ENCODE data around the gene APOBEC3A. TPM values are rescaled to one million over a fixed set of nuclear protein-coding genes. Genes with fewer than 3 reads are reported as not detected.

Gene APOBEC3A
- total RNA-seq, 6 donors from 2014 or later, result 3.0 to 27.3 (median 8.3) TPM

GRCh38 chr22:38968801-38969200, 11.4 kb downstream of the APOBEC3A start:
- WGBS, 2 donors, result 80% methylated on average over 11 of the region's 11 CpGs; no CpG with 5 or more reads in 1 of the 2 donors
- Histone ChIP-seq H3K27me3 (no peaks in the 10 kb centered on the region), H3K27ac (no peak overlapping the region), H3K4me1 (peaks cover 0 to 9% (median 0%) of the 10 kb centered on the region in 4 donors), H3K9me3 (no peaks in the 10 kb centered on the region), H3K4me3 (no peak overlapping the region), H3K36me3 (no peaks in the 10 kb centered on the region)
- ATAC-seq (ENCODE audit: low FRiP score in 2 of 2) (no peak), DNase-seq (no peak)
- TF ChIP-seq POLR2AphosphoS5 (IDR thresholded peaks at IDR 0.05), result no peak

- Histone ChIP-seq H3K27me3 (no peaks in the 10 kb centered on the region), H3K4me1 (peaks cover 0 to 9% (median 0%) of the 10 kb centered on the region in 4 donors), H3K36me3 (no peaks in the 10 kb centered on the region), H3K27ac (no peak overlapping the region), H3K4me3 (no peak overlapping the region), H3K9me3 (no peaks in the 10 kb centered on the region)
- DNase-seq, result no peak
- no peak for TF ChIP-seq POLR2A (IDR thresholded peaks at IDR 0.05)
- TF ChIP-seq CTCF (IDR thresholded peaks at IDR 0.05), result no peak
- TF ChIP-seq POLR2AphosphoS5 (IDR thresholded peaks at IDR 0.05), result no peak
- no peak for TF ChIP-seq EP300 (IDR thresholded peaks at IDR 0.05)
- ATAC-seq (ENCODE audit: low FRiP score in 2 of 2), result no peak
- WGBS, 2 donors, result 41% methylated on average over 8 of the region's 8 CpGs; no CpG with 5 or more reads in 1 of the 2 donors
Measured at GRCh38 chr22:38970551-38970950, 13.1 kb downstream of the APOBEC3A start.

GRCh38 chr22:38971202-38971601, 13.8 kb downstream of the APOBEC3A start:
- DNase-seq (no peak), ATAC-seq (ENCODE audit: low FRiP score in 2 of 2) (no peak)
- H3K27me3 ChIP-seq, result no peaks in the 10 kb centered on the region
- no peaks in the 10 kb centered on the region for H3K9me3 ChIP-seq
- H3K27ac ChIP-seq, result no peak overlapping the region
- H3K36me3 ChIP-seq, result no peaks in the 10 kb centered on the region
- WGBS, 2 donors, result no CpG with 5 or more reads among the region's 5 CpGs
- TF ChIP-seq CTCF (IDR thresholded peaks at IDR 0.05) (no peak), POLR2A (IDR thresholded peaks at IDR 0.05) (no peak), POLR2AphosphoS5 (IDR thresholded peaks at IDR 0.05) (no peak), EP300 (IDR thresholded peaks at IDR 0.05) (no peak)
- H3K4me1 ChIP-seq, result peaks cover 0 to 9% (median 0%) of the 10 kb centered on the region in 4 donors
- H3K4me3 ChIP-seq, result no peak overlapping the region

GRCh38 chr22:38971791-38972190, 14.4 kb downstream of the APOBEC3A start:
- no peaks in the 10 kb centered on the region for H3K27me3 ChIP-seq

GRCh38 chr22:38972558-38972957, 15.1 kb downstream of the APOBEC3A start:
- Histone ChIP-seq H3K9me3 (no peaks in the 10 kb centered on the region), H3K27me3 (no peaks in the 10 kb centered on the region), H3K27ac (no peak overlapping the region), H3K36me3 (no peaks in the 10 kb centered on the region), H3K4me1 (peaks cover 0 to 4% (median 0%) of the 10 kb centered on the region in 4 donors), H3K4me3 (no peak overlapping the region)
- DNase-seq (no peak), ATAC-seq (ENCODE audit: low FRiP score in 2 of 2) (no peak)
- 70% methylated on average over 5 of the region's 5 CpGs; no CpG with 5 or more reads in 1 of the 2 donors for WGBS, 2 donors
- TF ChIP-seq EP300 (IDR thresholded peaks at IDR 0.05) (no peak), POLR2A (IDR thresholded peaks at IDR 0.05) (no peak), CTCF (IDR thresholded peaks at IDR 0.05) (no peak), POLR2AphosphoS5 (IDR thresholded peaks at IDR 0.05) (no peak)

More at GRCh38 chr22:38971791-38972190, 14.4 kb downstream of the APOBEC3A start:
- no peaks in the 10 kb centered on the region for H3K36me3 ChIP-seq
- no peak overlapping the region for H3K4me3 ChIP-seq
- 73% methylated on average over 3 of the region's 3 CpGs; no CpG with 5 or more reads in 1 of the 2 donors for WGBS, 2 donors
- H3K9me3 ChIP-seq, result no peaks in the 10 kb centered on the region
- peaks cover 0 to 9% (median 0%) of the 10 kb centered on the region in 4 donors for H3K4me1 ChIP-seq
- ATAC-seq (ENCODE audit: low FRiP score in 2 of 2) (no peak), DNase-seq (no peak)
- TF ChIP-seq EP300 (IDR thresholded peaks at IDR 0.05) (no peak), POLR2AphosphoS5 (IDR thresholded peaks at IDR 0.05) (no peak), CTCF (IDR thresholded peaks at IDR 0.05) (no peak), POLR2A (IDR thresholded peaks at IDR 0.05) (no peak)
- no peak overlapping the region for H3K27ac ChIP-seq
